Right ventricle myocardium superior (tissue), 1 donor: ENCODE measurements around the gene NAA11. TPM values are rescaled to one million over a fixed set of nuclear protein-coding genes. Genes with fewer than 3 reads are reported as not detected.

ENCODE experiments used
- ATAC-seq: fragments of 200-7000 bp; cut with Tn5 transposase; one replicate; pipeline ENCODE4 v1.9.1; 2020; ENCODE audit warnings: mild to moderate bottlenecking; ENCODE audit not compliant: poor library complexity
- DNase-seq: peaks from one replicate; pipeline ENCODE4 v3.0.0-alpha.2; 2020
- intact Hi-C: fragments of 100-400 bp; cut with DNase I; formaldehyde crosslinking; loops from one replicate; pipeline ENCODE4 v1.11.2; 2022
- total RNA-seq: library from RNA; stranded (reverse); fragmentation: NEBNext Ultra II Directional; extraction: Animal tissue kit (Norgen Biotek cat#: 25700); gene quantifications from one replicate; pipeline ENCODE4 v1.2.1, GENCODE V29; 2021
- donor health status: DM: no; HTN: yes; CAD: no; lungs with severe emphysema.

Gene NAA11
- total RNA-seq, 1 donor from 2014 or later, result not detected

- no peak for DNase-seq
- ATAC-seq, result no peak
- intact Hi-C loops, result no loop called here
Measured at GRCh38 chr4:79272761-79273160, 53.1 kb downstream of the NAA11 start.

GRCh38 chr4:79272126-79272525, 53.7 kb downstream of the NAA11 start:
- DNase-seq (no peak), ATAC-seq (no peak)
- intact Hi-C loops, result no loop called here

GRCh38 chr4:79267671-79268070, 58.2 kb downstream of the NAA11 start:
- intact Hi-C loops, result no loop called here
- ATAC-seq, result no peak

More at GRCh38 chr4:79267671-79268070, 58.2 kb downstream of the NAA11 start:
- no peak for DNase-seq

Other genes with a start within 250 kb of the NAA11 start
- gene GK2, start 82.2 kb upstream of the NAA11 start, total RNA-seq, result not detected